Spinal cord (tissue), 4 donors: ENCODE measurements around the gene TARS3. TPM values are rescaled to one million over a fixed set of nuclear protein-coding genes. Genes with fewer than 3 reads are reported as not detected.

ENCODE experiments used
- polyA plus RNA-seq, 2 donors: library from polyadenylated mRNA; unstranded; fragments of 120-200 nt; gene quantifications; one replicate each; pipeline ENCODE4 v1.2.1, GENCODE V29; 2013; ENCODE audit not compliant: insufficient read length in 2 of 2
- small RNA-seq: library from RNA; depleted of rRNA; stranded (forward); fragments of <200 nt; gene quantifications from one replicate; pipeline ENCODE3, GENCODE V24; 2014; ENCODE audit warnings: low replicate concordance
- total RNA-seq, 2 donors: library from RNA; depleted of rRNA in 1 of 2; stranded (reverse); fragments of 120-200 nt in 1 of 2; fragments of >200 nt in 1 of 2; gene quantifications; one replicate each; pipeline versions ENCODE4 v1.2.3 to v1.2.4, GENCODE V29; 2013 to 2014

The TARS3 gene
- total and polyA plus RNA-seq, 4 donors, result 26.0 to 38.7 (median 31.4) TPM

Small RNA genes within 50 kb of the gene (small RNA-seq; reads per million reads assigned to genes)
- gene RN7SL209P (not detected), gene RNU6-807P (not detected)

Other genes starting within 250 kb of the TARS3 start
- gene PCSK6, start 234.8 kb downstream of the TARS3 start, total RNA-seq, result 10 to 100 TPM; 12.3 to 14.3 TPM
- 10 to 100 TPM in 1 of 2 donors, 1 to 10 TPM in 1; 8.6 to 11.1 TPM for gene PCSK6, start 234.8 kb downstream of the TARS3 start, polyA plus RNA-seq
- 10 to 100 TPM; 61.6 to 95.5 TPM for gene TM2D3, start 72.1 kb downstream of the TARS3 start, total RNA-seq
- 100 to 1,000 TPM; 102 to 124 TPM for gene TM2D3, start 72.1 kb downstream of the TARS3 start, polyA plus RNA-seq
- not detected for gene OR4F6, start 79.0 kb upstream of the TARS3 start, total RNA-seq
- not detected for gene OR4F6, start 79.0 kb upstream of the TARS3 start, polyA plus RNA-seq
- gene OR4F15, start 87.7 kb upstream of the TARS3 start, total RNA-seq, result not detected
- not detected for gene OR4F15, start 87.7 kb upstream of the TARS3 start, polyA plus RNA-seq